GM21447 (cell line): ENCODE data around the gene ANKDD1B.
"Not testable (repeated sequence)": the region's sequence is repeated elsewhere in the genome, so short reads cannot be mapped to it uniquely, and the experiment has no call there.

Experiments used
- ATAC-seq: cut with Tn5 transposase; IDR thresholded peaks from one replicate; pipeline ENCODE4 v1.9.1; 2021; ENCODE audit not compliant: unreplicated experiment

ANKDD1B gene

GRCh38 chr5:75611311-75612225 lies at the start of gene ANKDD1B:
Gene ANKDD1B (plus strand): TSS chr5:75611453. CDS start chr5:75611635, 182 bp downstream.
- no peak for ATAC-seq

- not testable (repeated sequence) for ATAC-seq
Measured at GRCh38 chr5:75565991-75566709, 45.1 kb upstream of the ANKDD1B start.

GRCh38 chr5:75566710-75567309 lies 44.4 kb upstream of the ANKDD1B start:
- peak; percentile 91 for ATAC-seq

- ATAC-seq: peak; percentile 52
Measured at GRCh38 chr5:75567710-75568109, 43.5 kb upstream of the ANKDD1B start.

GRCh38 chr5:75568202-75568601 lies 43.1 kb upstream of the ANKDD1B start:
- no peak for ATAC-seq

GRCh38 chr5:75571547-75571946 lies 39.7 kb upstream of the ANKDD1B start:
- no peak for ATAC-seq

GRCh38 chr5:75574791-75575190 lies 36.5 kb upstream of the ANKDD1B start:
- ATAC-seq: peak; percentile 6

GRCh38 chr5:75578280-75578679 lies 33.0 kb upstream of the ANKDD1B start:
- not testable (repeated sequence) for ATAC-seq

- ATAC-seq: no peak
Measured at GRCh38 chr5:75584641-75585040, 26.6 kb upstream of the ANKDD1B start.

GRCh38 chr5:75588666-75589065 lies 22.6 kb upstream of the ANKDD1B start:
- ATAC-seq: no peak

- no peak for ATAC-seq
Measured at GRCh38 chr5:75600535-75600934, 10.7 kb upstream of the ANKDD1B start.

GRCh38 chr5:75601567-75601966 lies 9.7 kb upstream of the ANKDD1B start:
- ATAC-seq: no peak

GRCh38 chr5:75601996-75602395 lies 9.3 kb upstream of the ANKDD1B start:
- ATAC-seq: no peak

- no peak for ATAC-seq
Measured at GRCh38 chr5:75603371-75603770, 7.9 kb upstream of the ANKDD1B start.

- ATAC-seq: no peak
Measured at GRCh38 chr5:75603821-75604220, 7.4 kb upstream of the ANKDD1B start.

- ATAC-seq: not testable (repeated sequence)
Measured at GRCh38 chr5:75607341-75607740, 3.9 kb upstream of the ANKDD1B start.

- ATAC-seq: no peak
Measured at GRCh38 chr5:75608870-75609269, 2.4 kb upstream of the ANKDD1B start.

GRCh38 chr5:75610201-75610600 lies 1.1 kb upstream of the ANKDD1B start:
- no peak for ATAC-seq

- not testable (repeated sequence) for ATAC-seq
Measured at GRCh38 chr5:75610859-75611310, 368 bp upstream of the ANKDD1B start.

- no peak for ATAC-seq
Measured at GRCh38 chr5:75612226-75612569, 945 bp downstream of the ANKDD1B start.

GRCh38 chr5:75612901-75613300 lies 1.6 kb downstream of the ANKDD1B start:
- no peak for ATAC-seq

- no peak for ATAC-seq
Measured at GRCh38 chr5:75614176-75614575, 2.9 kb downstream of the ANKDD1B start.
